HG03457 (cell line): ENCODE measurements around the gene VTN.

Experiments
- ATAC-seq: cut with Tn5 transposase; IDR thresholded peaks from one replicate; pipeline ENCODE4 v1.9.1; 2021; ENCODE audit warnings: moderate number of reproducible peaks; ENCODE audit not compliant: unreplicated experiment

The VTN gene, protein sequence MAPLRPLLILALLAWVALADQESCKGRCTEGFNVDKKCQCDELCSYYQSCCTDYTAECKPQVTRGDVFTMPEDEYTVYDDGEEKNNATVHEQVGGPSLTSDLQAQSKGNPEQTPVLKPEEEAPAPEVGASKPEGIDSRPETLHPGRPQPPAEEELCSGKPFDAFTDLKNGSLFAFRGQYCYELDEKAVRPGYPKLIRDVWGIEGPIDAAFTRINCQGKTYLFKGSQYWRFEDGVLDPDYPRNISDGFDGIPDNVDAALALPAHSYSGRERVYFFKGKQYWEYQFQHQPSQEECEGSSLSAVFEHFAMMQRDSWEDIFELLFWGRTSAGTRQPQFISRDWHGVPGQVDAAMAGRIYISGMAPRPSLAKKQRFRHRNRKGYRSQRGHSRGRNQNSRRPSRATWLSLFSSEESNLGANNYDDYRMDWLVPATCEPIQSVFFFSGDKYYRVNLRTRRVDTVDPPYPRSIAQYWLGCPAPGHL

DNA sequence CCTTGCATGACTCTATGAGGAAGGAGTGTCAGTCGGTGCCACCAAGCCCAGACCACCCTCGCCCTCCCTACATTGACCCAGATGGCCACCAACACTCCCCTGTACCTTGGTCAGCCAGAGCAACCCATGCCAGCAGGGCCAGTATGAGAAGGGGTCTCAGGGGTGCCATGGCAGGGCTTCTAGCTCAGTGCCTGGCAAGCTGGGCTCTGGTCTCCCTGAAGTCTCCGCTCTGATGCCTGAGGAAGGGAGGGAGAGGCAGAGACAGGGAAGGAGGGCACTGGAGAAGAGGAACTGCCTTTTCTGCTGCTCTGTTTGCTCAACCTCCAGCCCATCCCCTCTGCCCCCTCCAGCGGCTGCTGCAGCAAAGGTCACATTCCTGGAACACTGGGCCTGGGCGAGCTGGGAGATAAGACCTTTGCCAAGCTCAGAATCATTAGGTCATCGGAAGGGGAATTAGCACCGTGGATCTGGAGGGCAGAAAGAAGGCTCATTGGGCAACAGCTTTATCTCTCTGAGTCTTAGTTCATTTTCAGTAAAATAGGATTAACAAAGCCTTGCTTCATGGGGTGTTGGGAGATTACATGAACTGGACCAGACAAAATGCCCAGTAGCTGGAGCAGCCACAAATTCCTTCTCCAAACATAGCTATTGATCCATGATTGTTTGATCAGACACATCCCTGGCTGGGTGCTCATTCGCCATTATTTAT is at the start of gene VTN:
TSS of gene VTN (minus strand) at position 273 of the 709 bp plus-strand sequence. CDS start at position 169, 104 bp downstream.
- ATAC-seq = no peak

DNA sequence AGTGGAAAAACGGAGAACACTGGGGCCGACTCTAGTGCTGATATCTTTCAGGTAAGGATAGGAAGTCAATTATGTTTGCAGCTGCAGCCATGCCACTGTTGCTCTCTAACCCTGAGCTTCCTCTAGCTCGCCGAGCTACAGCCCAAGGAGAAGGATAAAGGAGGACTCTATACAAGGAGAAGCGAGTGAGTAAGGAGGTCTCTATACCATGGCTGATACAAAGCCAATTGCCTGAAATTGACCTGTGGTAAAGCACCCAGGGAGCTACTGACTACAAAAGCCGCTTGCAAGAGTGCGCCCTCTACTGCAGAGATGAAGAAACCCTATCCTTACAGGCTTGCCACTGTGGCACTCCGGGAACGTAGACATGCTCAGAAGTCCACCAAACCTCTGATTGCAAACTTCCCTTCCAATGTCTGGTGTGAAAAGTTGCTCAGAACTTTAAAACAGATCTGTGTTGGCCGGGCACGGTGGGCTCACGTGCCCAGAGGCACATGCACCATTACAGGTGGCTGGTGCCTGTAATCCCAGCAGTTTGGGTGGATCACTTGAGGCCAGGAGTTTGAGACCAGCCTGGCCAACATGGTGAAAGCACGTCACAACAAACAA is 46.7 kb upstream of the VTN start:
- ATAC-seq = no peak

DNA sequence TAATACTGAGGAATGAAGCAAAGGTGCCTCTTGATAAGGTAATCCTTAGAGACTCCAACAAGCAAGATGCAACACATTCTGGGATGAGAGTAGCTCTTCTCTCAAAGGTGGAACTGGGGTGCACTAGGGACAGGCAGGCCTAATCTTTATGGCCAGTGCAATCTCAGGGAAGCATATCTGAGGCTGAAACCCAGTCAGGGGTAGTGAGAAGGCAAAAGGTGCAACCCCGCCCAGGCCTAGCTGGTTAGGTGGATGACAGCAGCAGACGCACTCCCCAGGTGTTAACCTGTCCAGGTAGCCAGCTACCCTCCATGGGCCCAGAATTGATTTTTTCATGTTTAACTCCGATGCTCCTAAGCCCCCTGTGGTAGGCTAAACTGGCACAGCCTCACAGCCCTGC is 45.8 kb upstream of the VTN start:
- ATAC-seq = no peak

DNA sequence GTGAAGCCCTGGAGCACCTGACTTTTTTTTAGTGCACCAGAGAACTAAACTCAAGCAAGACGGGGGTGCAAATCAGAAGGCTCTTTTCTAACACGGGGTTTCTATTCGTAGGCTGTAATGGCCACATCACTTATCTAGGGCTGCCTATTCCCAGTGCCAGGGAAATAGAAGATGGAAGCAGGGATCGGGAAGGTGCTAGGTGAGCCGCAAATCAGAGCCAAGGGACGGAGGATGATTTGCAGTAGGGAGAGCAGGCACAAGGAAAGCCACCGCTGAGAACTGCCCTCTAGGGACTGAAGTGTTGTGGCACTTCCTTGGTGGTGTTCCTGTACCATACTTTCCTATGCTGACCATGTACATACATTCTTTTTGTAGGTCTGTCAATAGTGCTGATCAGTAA is 43.7 kb upstream of the VTN start:
- ATAC-seq = no peak

DNA sequence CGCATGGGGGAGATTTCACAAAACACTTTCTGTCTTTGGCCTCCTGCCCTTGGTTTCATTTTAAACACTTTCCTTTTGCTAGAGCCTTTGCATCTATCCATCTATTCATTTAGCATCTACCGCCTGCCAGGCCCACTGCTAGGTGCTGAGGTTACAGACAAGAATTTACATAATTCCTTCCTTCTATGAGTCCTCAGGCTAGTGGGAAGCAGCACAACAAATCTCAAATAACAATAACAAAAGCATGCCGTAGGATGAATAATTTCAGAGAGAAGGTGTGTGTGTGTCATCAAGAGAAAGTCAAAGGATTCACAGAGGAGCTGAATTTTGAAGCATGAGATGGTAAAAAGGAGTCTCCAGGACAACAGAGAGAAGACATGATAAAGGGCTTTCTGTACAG is 42.0 kb upstream of the VTN start:
- ATAC-seq = no peak

DNA sequence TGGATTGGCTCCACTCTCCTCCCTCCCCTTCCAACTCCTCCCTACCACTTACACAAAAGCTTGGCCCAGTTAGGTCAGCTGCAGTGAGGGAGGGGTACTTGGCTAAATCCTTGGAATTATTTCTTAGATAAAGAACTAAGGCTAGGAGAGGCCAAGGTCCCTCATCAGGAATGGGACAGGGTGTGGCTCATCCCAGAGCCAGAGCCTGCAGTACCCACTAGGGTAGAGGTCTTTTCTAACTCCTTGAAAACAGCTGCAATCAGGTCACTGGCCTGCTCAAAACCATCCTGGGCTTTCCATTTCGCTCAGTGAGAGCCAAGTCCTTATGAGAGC is 37.8 kb upstream of the VTN start:
- ATAC-seq = no peak

DNA sequence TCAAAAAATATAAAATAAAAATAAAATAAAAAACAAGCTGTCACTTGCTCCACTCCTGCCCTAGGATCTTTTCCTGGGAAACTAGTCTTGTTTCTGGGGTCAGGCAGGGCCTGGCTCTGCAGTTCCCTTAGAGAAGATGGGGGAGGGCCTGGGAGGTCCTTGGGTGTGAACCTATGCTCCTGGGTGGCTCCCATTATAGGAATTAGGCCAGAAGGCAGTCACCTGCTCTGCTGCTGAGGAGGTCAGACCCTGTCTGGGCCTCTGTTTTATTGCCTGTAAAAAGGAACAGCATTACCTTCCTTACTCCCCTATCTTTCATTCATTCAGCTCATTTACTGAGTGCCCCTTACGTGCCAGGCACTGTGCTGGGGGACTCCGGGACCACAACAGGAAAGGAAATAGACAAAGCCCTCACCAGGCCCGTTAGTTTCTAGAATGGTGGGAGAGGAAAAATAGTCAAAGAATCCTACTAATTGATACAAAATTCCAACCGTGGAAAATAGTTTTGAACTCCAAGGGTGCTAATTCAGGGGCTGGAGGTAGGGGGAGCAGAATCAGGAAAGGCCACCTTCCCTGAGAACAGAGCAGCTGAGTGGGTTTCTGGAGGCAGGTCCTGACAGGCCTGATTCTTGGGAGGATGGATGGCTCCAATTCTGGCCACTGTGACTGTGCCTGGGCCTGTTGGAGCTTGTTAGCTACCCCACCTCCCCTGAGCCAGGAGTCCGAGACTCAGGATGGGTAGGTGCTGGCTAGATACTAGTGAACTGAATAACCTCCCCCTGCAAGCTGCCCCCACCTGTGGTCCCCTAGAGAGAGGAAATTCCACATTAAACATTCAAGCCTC is 37.2 kb upstream of the VTN start:
- no peak for ATAC-seq

DNA sequence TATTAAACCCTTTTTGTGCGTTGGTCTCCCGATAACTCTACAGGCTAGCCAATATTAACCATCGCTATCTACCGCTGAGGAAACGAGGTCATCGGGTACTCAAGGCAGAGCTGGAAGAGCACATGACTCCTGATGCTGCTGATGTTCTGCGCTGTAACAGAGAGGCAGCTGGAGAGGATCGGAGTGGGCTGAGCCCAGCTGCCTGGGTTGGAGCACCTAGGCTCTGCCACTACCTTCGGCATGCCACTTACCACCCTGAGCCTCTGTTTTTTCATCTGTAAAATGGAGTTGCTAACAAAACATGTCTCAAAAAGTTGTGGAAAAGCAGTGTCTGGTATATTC is 36.3 kb upstream of the VTN start:
- no peak for ATAC-seq

DNA sequence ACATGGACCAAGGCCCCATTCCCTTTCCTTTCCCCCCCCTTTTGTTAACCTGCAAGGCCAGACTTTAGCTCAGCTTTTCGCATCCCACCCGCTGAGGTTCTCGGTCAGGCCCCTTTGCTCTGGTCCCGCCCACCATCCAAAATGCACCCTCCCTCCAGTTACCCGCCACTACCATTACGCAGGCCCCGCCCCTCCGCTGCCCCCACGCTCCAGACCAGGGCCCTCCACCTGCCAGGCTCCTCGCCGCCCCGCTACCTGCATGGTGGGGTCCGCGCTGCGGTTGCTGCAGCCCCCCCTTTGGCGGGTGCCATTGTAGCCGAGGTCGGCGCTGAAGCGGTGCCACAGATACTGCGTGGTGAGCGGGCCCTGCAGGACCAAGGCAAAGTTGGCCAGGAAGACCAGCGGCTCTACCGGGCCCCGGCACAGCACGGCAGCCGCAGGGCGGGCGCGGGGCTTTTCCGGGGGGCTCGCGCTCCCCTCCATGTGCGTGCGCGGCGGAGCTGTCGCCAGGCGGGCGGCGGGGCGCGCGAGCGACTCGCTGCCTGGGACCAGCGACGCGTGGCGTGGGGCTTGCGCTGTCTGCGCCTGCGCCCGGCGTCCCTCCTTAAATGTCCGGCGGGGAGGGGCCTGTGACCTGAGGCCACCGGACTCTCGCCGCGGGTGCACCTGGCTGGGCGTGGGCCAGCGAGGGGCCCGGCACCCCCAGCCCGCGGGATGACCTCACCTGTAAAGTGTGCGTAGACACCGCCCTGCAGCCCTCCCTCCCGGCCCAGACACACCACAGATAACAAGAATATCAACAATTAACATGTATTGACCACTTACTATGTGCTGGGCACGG is 35.7 kb upstream of the VTN start, which contains the start of gene SLC46A1:
TSS of gene SLC46A1 (minus strand) at position 581 of the 841 bp plus-strand sequence. CDS start at position 483, 98 bp downstream.
- no peak for ATAC-seq

DNA sequence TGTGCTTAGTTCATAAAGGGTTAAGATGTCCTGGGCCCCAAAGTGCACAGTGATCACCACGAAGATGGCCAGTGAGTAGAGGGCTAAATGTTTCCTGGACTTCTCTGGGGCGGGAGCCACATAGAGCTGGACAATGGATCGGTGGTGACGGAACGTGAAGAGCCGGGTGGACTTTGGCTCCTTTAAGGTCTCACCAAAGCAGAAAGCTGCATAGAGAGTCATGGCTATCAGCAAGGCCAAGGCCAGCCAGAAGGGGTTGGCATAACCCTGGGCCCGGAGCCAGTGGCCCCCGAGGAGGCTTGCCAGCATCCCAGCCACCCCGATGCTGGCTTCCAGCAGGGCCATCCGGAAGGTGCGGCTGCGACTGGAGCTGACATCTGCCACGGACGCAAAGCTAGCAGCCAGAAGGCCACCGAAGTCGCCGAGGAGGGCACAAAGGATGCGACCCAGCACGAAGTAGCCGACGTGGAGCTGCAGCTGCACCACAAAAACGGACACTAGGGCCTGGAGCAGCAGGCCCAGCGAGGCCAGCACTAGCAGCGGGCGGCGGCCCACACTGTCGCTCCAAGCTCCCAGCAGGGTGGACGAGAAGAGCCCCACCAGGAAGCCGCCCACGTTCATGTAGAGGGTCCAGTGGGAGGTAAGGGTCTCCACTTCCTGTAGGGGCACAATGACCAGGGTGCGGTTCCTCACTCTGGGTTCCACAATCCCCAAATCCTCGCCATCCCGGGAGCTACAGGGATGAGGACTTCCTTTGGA is 34.9 kb upstream of the VTN start:
- ATAC-seq = no peak

DNA sequence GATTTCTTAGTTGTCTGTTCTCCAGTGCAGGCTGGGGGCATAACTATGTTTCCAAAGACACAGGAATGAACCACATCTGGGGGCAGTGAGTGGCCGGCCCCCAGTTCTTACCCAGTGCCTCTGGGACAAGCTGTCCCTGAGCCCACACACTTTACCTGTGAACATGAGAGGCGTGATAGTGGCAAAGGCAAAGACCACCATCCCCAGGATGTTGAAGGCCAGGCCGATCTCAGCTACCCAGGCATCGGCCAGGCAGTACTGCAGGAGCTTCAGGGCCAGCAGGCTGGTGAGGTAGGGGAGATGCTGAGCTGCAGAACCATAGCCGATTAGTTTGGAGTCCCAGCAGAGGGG is 34.3 kb upstream of the VTN start:
- no peak for ATAC-seq

DNA sequence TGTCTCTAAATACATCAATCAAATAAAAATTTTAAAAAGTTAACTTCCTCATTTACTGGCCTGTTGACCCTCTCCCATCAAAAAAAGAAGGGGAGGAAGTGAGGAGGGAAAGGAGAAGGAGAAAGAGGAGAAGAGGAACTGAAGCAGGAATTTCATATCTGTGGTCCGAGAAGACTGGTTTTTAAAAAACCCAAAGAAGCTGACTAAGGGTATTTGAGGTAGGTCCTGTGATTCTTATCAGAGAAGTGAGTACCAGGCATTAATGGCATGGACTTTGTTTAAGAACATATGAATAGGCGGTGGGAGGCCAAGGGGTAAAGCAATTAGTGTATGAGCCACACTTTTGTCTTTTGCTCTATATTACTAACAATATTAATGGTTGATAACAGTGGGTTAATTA is 33.9 kb upstream of the VTN start:
- no peak for ATAC-seq

DNA sequence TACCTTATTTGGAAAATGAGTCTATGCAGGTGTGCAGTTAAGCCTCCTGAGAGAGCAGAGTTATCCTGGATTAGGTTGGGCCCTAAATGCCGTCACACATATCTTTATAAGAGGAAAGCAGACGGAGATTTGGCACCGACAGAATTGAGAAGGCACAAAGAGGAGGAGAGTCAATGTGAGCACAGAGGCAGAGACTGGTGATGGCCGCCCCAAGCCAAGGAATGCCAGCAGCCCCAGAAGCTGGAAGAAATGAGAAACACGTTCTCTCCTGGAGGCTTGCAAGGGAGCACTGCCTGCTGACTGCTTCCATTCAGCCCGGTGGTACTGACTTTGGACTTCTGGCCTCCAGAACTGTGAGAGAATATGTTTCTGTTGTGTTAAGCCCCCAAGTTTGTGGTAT is 32.7 kb upstream of the VTN start:
- ATAC-seq = no peak

DNA sequence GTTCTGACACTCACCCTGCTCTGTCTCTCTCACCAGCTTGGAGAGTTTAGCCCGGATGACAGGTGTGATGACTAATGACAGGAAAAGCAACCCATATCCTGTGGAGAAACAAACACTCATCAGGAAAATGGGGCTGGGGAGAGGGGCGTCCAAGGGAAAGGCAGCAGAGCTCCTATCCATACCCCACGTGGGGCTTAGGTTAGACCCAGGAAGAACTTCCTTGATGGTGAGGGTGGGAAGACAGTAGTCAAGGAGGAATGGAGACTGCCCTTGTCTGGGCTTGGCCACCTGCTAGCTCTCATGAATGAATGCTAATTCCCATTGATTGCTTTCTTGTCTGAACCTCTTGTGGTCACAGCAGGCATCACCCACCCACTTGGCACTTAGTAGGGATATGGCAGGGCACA is 32.1 kb upstream of the VTN start:
- ATAC-seq = no peak

DNA sequence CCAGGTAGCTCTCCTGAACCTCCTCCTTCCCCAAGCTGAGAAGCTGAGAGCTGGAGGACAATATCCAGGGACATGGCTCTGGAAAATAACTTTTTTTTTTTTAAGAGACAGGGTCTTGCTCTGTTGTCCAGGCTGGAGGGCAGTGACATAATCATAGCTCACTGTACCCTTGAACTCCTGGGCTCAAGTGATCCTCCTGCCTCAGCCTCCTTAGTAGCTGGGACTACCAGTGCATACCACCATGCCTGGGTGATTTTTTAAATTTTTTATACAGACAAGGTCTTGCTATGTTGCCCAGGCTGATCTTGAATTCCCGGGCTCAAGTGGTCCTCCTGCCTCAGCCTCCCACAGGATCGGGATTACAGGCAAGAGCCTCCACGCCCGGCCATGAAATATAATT is 29.7 kb upstream of the VTN start:
- ATAC-seq = no peak

DNA sequence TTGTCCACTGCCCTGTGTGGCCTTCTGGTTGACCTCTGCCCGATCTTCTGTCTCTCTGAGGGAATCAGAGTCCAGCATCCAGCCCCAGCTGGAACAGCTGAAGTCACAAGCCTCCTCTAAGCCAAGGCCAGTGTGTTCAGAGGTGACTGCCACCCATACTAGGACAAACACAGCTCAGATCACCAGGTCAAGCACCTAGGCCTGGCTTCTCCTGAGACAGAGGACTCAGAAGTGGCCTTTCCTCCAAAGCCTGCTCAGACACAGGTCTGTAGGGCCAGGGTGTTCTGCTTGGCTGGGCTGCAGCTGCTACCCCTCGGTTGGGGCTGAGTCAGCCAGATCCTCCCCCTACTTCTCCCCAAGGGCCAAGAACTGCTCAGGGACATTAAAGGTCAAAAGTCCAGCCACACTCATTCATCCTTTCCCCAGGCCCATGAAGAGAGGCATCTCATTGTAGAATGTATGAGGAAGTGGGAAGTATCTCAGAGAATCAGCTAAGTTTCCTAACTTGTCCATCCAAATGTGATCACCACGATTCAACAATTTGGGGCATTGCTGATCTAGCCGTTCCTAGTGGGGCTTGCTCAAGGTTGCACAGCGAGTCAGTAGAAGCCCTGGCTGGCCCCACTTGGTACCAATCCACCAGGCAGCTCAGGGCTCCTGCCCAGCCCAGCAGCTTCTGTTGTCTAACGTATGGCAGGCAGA is 28.3 kb upstream of the VTN start:
- no peak for ATAC-seq

DNA sequence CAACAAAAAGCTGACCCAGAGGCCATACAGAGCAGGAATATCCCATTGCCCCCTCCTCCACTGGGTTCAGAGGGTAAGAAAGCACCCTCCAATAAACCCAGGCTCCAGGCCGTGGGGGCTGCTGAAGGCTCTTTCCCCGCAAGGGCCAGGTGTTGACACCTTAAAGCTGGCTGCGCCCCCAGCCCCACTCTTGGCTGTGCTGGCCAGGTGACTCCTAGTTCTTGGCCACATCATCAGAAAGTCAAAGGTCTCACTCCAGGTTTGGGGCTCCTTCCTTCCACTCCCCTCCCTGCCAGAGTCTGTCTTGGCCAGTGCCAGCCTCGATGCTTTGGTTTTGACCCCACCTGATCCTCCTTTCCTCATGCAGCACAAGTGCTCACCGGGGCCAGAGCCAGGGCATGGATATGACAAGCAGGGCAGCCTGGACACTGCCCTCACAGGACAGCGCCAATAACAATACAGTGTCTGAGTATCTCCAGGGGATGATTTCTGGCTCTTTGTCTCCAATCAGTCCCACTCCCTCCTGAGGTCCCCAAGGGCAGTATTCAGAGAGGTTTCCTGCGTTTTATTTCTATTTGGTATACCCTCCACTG is 27.7 kb upstream of the VTN start:
- ATAC-seq = no peak

DNA sequence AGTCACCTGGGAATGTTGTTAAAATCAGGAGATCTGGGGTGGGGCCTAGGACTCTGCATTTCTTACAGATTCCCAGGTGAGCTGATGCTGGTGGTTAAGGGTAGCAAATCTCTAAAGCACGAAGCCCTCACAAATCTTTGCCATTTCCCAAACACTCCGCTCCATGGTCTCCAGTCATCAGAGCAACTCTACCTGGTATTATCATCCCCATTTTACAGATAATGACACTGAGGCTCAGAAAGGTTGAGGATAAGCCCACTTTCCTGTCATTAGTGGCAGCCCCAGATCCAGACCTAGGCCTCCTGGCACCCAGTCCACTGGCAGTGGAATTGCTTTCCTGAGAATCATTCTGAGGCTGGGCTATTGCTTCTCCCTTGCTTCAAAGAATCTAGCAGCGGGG is 27.2 kb upstream of the VTN start:
- ATAC-seq = no peak
